ENCODE measurements around the gene LY6G5C. TPM values are rescaled to one million over a fixed set of nuclear protein-coding genes. Genes with fewer than 3 reads are reported as not detected.

LY6G5C gene
- total RNA-seq, 1 donor from 2014 or later, result 3.9 TPM

- H3K27ac ChIP-seq (ENCODE audit: low read depth, low read length), result peak overlapping the region; percentile 84
- H2AFZ ChIP-seq (ENCODE audit: low read depth, low read length), result peak overlapping the region; percentile 76
- H3K9me3 Mint-ChIP-seq (ENCODE audit: unreplicated experiment), result no peaks in the 10 kb centered on the region
- peak overlapping the region; percentile 98 for H3K4me3 Mint-ChIP-seq (ENCODE audit: unreplicated experiment)
- peaks cover 36% of the 10 kb centered on the region for H3K36me3 ChIP-seq (ENCODE audit: insufficient read depth, low read length)
- H3K9me3 ChIP-seq (ENCODE audit: insufficient read depth, low read depth, low read length), result no peaks in the 10 kb centered on the region
- H3K27me3 Mint-ChIP-seq (ENCODE audit: low read depth, unreplicated experiment), result no peaks in the 10 kb centered on the region
- H3K79me2 ChIP-seq (ENCODE audit: insufficient read depth, low read length), result peaks cover 83% of the 10 kb centered on the region
- peaks cover 30% of the 10 kb centered on the region for H3K4me1 Mint-ChIP-seq (ENCODE audit: low read depth, unreplicated experiment)
- no peaks in the 10 kb centered on the region for H3K27me3 ChIP-seq (ENCODE audit: insufficient read depth, low read length)
- peaks cover 14% of the 10 kb centered on the region for H3K36me3 Mint-ChIP-seq (ENCODE audit: low read depth, unreplicated experiment)
- peak overlapping the region; percentile 95 for H3K27ac Mint-ChIP-seq (ENCODE audit: unreplicated experiment)
- peak overlapping the region; percentile 94 for H3K4me3 ChIP-seq (ENCODE audit: insufficient read depth, low read depth, low read length)
- peaks cover 39% of the 10 kb centered on the region for H4K20me1 ChIP-seq (ENCODE audit: insufficient read depth, low read length)
- DNase-seq (ENCODE audit: low read depth) (no peak), FAIRE-seq (no peak)
- H3K4me1 ChIP-seq (ENCODE audit: insufficient read depth, low read length), result peaks cover 24% of the 10 kb centered on the region
- H3K9ac ChIP-seq (ENCODE audit: low read length), result peak overlapping the region; percentile 99
- H3K4me2 ChIP-seq (ENCODE audit: low read length), result peak overlapping the region; percentile 98
- no peak for TF ChIP-seq EZH2 (IDR thresholded peaks at IDR 0.05; ENCODE audit: insufficient read depth, low read length)
- TF ChIP-seq CTCF (IDR thresholded peaks at IDR 0.05; ENCODE audit: insufficient read depth, low read depth, low read length), result no peak
Observed at GRCh38 chr6:31666337-31666965, 14.4 kb downstream of the LY6G5C start.

GRCh38 chr6:31665501-31666336, 15.1 kb downstream of the LY6G5C start, which contains the start of gene CSNK2B:
Gene CSNK2B (plus strand): TSS chr6:31666080. CDS start chr6:31666832, 752 bp downstream.
- H3K4me2 ChIP-seq (ENCODE audit: low read length), result peak within 1 kb of the TSS; percentile 98
- H3K79me2 ChIP-seq (ENCODE audit: insufficient read depth, low read length), result peaks cover 85% of the 10 kb centered on the region
- H3K9me3 Mint-ChIP-seq (ENCODE audit: unreplicated experiment), result no peaks in the 10 kb centered on the region
- H3K36me3 ChIP-seq (ENCODE audit: insufficient read depth, low read length), result peaks cover 32% of the 10 kb centered on the region
- peaks cover 14% of the 10 kb centered on the region for H3K36me3 Mint-ChIP-seq (ENCODE audit: low read depth, unreplicated experiment)
- no peak for FAIRE-seq
- H3K27ac ChIP-seq (ENCODE audit: low read depth, low read length), result peak within 1 kb of the TSS; percentile 90
- H2AFZ ChIP-seq (ENCODE audit: low read depth, low read length), result peak within 1 kb of the TSS; percentile 76
- peak within 1 kb of the TSS; percentile 95 for H3K27ac Mint-ChIP-seq (ENCODE audit: unreplicated experiment)
- H3K4me1 ChIP-seq (ENCODE audit: insufficient read depth, low read length), result peaks cover 28% of the 10 kb centered on the region
- peak within 1 kb of the TSS; percentile 99 for H3K9ac ChIP-seq (ENCODE audit: low read length)
- H3K27me3 Mint-ChIP-seq (ENCODE audit: low read depth, unreplicated experiment), result no peaks in the 10 kb centered on the region
- H3K9me3 ChIP-seq (ENCODE audit: insufficient read depth, low read depth, low read length), result no peaks in the 10 kb centered on the region
- TF ChIP-seq EZH2 (IDR thresholded peaks at IDR 0.05; ENCODE audit: insufficient read depth, low read length), result no peak
- DNase-seq (ENCODE audit: low read depth), result peak; percentile 94
- H3K4me1 Mint-ChIP-seq (ENCODE audit: low read depth, unreplicated experiment), result peaks cover 30% of the 10 kb centered on the region
- no peaks in the 10 kb centered on the region for H3K27me3 ChIP-seq (ENCODE audit: insufficient read depth, low read length)
- H3K4me3 ChIP-seq (ENCODE audit: insufficient read depth, low read depth, low read length), result peak within 1 kb of the TSS; percentile 94
- H4K20me1 ChIP-seq (ENCODE audit: insufficient read depth, low read length), result peaks cover 32% of the 10 kb centered on the region
- H3K4me3 Mint-ChIP-seq (ENCODE audit: unreplicated experiment), result peak within 1 kb of the TSS; percentile 98

- H3K27me3 ChIP-seq (ENCODE audit: insufficient read depth, low read length), result no peaks in the 10 kb centered on the region
- H3K9me3 Mint-ChIP-seq (ENCODE audit: unreplicated experiment), result no peaks in the 10 kb centered on the region
- H3K36me3 ChIP-seq (ENCODE audit: insufficient read depth, low read length), result peaks cover 27% of the 10 kb centered on the region
- peaks cover 30% of the 10 kb centered on the region for H3K4me1 Mint-ChIP-seq (ENCODE audit: low read depth, unreplicated experiment)
- H3K9me3 ChIP-seq (ENCODE audit: insufficient read depth, low read depth, low read length), result no peaks in the 10 kb centered on the region
- no peak for TF ChIP-seq EZH2 (IDR thresholded peaks at IDR 0.05; ENCODE audit: insufficient read depth, low read length)
- no peak for TF ChIP-seq CTCF (IDR thresholded peaks at IDR 0.05; ENCODE audit: insufficient read depth, low read depth, low read length)
- peaks cover 28% of the 10 kb centered on the region for H4K20me1 ChIP-seq (ENCODE audit: insufficient read depth, low read length)
- H3K4me3 Mint-ChIP-seq (ENCODE audit: unreplicated experiment), result peak within 1 kb of the TSS; percentile 98
- DNase-seq (ENCODE audit: low read depth), result peak; percentile 88
- H3K27ac ChIP-seq (ENCODE audit: low read depth, low read length), result peak within 1 kb of the TSS; percentile 90
- H3K27ac Mint-ChIP-seq (ENCODE audit: unreplicated experiment), result peak within 1 kb of the TSS; percentile 95
- H3K79me2 ChIP-seq (ENCODE audit: insufficient read depth, low read length), result peaks cover 87% of the 10 kb centered on the region
- peaks cover 31% of the 10 kb centered on the region for H3K4me1 ChIP-seq (ENCODE audit: insufficient read depth, low read length)
- peak within 1 kb of the TSS; percentile 99 for H3K9ac ChIP-seq (ENCODE audit: low read length)
- peaks cover 14% of the 10 kb centered on the region for H3K36me3 Mint-ChIP-seq (ENCODE audit: low read depth, unreplicated experiment)
- FAIRE-seq, result no peak
- no peaks in the 10 kb centered on the region for H3K27me3 Mint-ChIP-seq (ENCODE audit: low read depth, unreplicated experiment)
- peak within 1 kb of the TSS; percentile 57 for H2AFZ ChIP-seq (ENCODE audit: low read depth, low read length)
- peak within 1 kb of the TSS; percentile 94 for H3K4me3 ChIP-seq (ENCODE audit: insufficient read depth, low read depth, low read length)
- peak within 1 kb of the TSS; percentile 98 for H3K4me2 ChIP-seq (ENCODE audit: low read length)
Observed at GRCh38 chr6:31664790-31665500, 15.9 kb downstream of the LY6G5C start, which contains the start of gene GPANK1. Gene GPANK1 (minus strand): TSS chr6:31664997. CDS start chr6:31664478, 519 bp downstream.
